Glutamatergic neuron (in vitro differentiated cells): ENCODE data around the gene PAFAH1B1. TPM values are rescaled to one million over a fixed set of nuclear protein-coding genes. Genes with fewer than 3 reads are reported as not detected.
A peak's percentile ranks its signal among the peaks of the same experiment; 100 is the strongest.

Experiments
- DNase-seq: peaks from one replicate; pipeline ENCODE4 v3.0.0; 2022
- H3K27ac Mint-ChIP-seq: one replicate; pipeline ENCODE4 v1.8.0; 2020; ENCODE audit warnings: mild to moderate bottlenecking, mixed read lengths, inconsistent platforms; ENCODE audit not compliant: unreplicated experiment
- H3K27me3 Mint-ChIP-seq: one replicate; pipeline ENCODE4 v1.8.0; 2020; ENCODE audit warnings: mild to moderate bottlenecking, moderate library complexity, mixed read lengths, inconsistent platforms; ENCODE audit not compliant: unreplicated experiment
- H3K36me3 Mint-ChIP-seq: one replicate; pipeline ENCODE4 v1.8.0; 2020; ENCODE audit warnings: mild to moderate bottlenecking, mixed read lengths, inconsistent platforms; ENCODE audit not compliant: unreplicated experiment
- H3K4me1 Mint-ChIP-seq: one replicate; pipeline ENCODE4 v1.8.0; 2020; ENCODE audit warnings: mild to moderate bottlenecking, low read depth, mixed read lengths, inconsistent platforms; ENCODE audit not compliant: unreplicated experiment
- H3K4me3 Mint-ChIP-seq: one replicate; pipeline ENCODE4 v1.8.0; 2020; ENCODE audit warnings: mild to moderate bottlenecking, mixed read lengths, inconsistent platforms; ENCODE audit not compliant: unreplicated experiment
- H3K9me3 Mint-ChIP-seq: one replicate; pipeline ENCODE4 v1.8.0; 2020; ENCODE audit warnings: mild to moderate bottlenecking, moderate library complexity, mixed read lengths, inconsistent platforms; ENCODE audit not compliant: unreplicated experiment
- CTCF ChIP-seq: fragments of 200-600 bp; sonication (generic); IDR thresholded peaks from one replicate; pipeline ENCODE4 v1.5.0; 2021; ENCODE audit not compliant: partially characterized antibody, unreplicated experiment
- total RNA-seq: library from RNA; stranded (reverse); fragmentation: NEBNext Ultra II Directional; extraction: Animal tissue kit (Norgen Biotek cat#: 25700); gene quantifications from one replicate; pipeline ENCODE4 v1.2.1, GENCODE V29; 2021; ENCODE audit not compliant: unreplicated experiment

Gene PAFAH1B1
- total RNA-seq, 1 donor from 2014 or later = 296 TPM

DNA sequence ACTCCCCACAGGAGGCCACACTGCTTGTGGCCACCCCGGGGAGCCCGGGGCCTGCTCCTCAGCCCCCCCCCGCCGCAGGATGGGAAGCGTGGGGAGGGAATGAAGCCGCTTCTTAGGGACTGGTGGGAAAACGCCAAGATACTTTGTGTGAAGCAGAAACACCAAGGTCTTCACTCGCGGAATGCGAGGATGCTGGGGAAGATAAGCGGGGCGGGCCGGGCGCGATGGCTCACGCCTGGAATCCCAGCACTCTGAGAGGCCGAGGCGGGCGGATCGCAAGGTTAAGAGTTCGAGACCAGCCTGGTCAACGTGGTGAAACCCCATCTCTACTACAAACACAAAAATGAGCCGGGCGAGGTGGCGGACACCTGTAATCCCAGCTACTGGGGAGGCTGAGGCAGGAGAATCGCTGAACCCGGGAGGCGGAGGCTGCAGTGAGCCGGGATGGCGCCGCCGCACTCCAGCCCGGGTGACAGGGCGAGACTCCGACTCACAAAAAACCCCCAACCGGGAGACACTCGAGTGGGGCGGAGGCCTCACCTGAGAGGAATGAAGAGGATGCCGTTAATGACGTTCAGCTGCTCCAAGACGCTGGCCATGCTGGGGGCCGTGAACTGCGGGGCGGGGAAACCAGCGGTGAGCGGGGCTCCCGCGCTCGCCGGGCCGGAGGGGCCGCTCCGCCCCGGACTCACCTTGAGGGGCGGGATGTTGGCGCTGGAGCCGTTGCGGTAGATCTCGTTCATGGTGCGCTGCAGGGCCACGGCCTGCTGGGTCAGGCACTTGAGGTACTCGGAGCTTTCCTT, 97.8 kb downstream of the PAFAH1B1 start:
- DNase-seq = no peak
- no peak for TF ChIP-seq CTCF
- H3K9me3 Mint-ChIP-seq = peaks cover 21% of the 10 kb centered on the region
- H3K27ac Mint-ChIP-seq = no peak overlapping the region
- H3K27me3 Mint-ChIP-seq = peaks cover 17% of the 10 kb centered on the region
- H3K36me3 Mint-ChIP-seq = no peaks in the 10 kb centered on the region
- peaks cover 17% of the 10 kb centered on the region for H3K4me1 Mint-ChIP-seq
- no peak overlapping the region for H3K4me3 Mint-ChIP-seq

- DNase-seq = no peak
- Mint-ChIP-seq H3K4me3 (no peak overlapping the region), H3K27me3 (peaks cover 17% of the 10 kb centered on the region), H3K27ac (no peak overlapping the region), H3K9me3 (peaks cover 24% of the 10 kb centered on the region), H3K36me3 (no peaks in the 10 kb centered on the region), H3K4me1 (peaks cover 17% of the 10 kb centered on the region)
- TF ChIP-seq CTCF = no peak
These were observed 98.7 kb downstream of the PAFAH1B1 start for GRCh38 chr17:2691965-2692780.

DNA sequence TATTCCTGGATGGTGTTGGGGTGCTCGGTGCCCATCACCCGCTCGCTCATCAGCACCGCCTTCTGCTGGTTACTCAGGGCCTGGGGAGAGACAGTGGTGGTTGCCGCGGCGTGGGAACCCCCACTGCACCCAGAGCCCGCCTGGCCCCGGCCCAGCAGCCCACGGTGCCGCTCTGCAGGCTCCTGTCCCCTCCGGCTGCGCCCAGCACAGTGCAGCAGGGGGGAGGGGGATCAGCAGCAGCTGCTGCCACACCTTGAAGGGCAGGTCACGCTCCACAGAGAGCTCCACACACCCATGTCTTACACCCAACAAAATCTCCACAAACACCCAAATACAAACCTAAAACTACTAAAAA, 99.3 kb downstream of the PAFAH1B1 start:
- Mint-ChIP-seq H3K4me3 (no peak overlapping the region), H3K36me3 (no peaks in the 10 kb centered on the region), H3K27ac (no peak overlapping the region), H3K27me3 (peaks cover 14% of the 10 kb centered on the region), H3K4me1 (peaks cover 14% of the 10 kb centered on the region), H3K9me3 (peaks cover 24% of the 10 kb centered on the region)
- DNase-seq = no peak
- no peak for TF ChIP-seq CTCF

DNA sequence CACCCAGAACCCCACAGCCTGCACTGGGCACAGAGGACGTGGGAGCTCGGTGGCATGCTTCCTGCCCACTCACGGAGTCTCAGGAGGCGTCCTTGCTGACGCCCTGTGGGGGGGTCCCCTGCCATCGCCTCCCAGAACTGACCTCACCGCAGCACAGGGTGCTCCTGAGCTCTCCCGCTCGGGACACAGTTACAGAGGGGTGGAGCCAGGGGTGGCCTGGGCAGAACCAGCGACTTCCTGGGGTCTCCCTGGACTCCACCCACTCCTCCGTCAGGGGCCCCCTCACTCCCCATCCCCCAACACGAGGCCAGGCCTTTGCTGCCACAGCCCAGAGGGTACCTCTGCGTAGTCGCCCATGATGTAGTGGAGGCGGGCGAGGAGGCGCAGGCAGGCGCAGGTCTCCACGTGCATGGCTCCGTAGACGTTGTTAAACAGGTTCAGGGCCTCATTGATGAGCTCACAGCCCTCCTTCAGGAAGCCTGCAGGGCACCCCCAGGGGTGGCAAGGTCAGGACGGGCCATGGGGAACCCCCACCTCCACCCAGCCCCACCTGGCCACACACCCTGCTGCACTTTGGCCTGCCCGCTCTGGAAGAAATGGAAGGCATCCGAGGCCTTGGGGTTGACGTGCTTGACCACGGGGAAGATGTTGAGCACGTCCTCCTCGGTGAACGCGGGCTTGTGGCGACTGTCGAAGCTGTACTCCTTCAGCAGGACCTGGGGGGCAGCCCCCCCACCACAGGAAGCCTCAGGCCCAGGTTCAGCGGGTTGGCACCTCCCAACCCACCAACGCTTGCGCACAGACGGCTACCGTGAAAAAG, 100.3 kb downstream of the PAFAH1B1 start:
- TF ChIP-seq CTCF = no peak
- Mint-ChIP-seq H3K4me1 (peaks cover 7% of the 10 kb centered on the region), H3K4me3 (no peak overlapping the region), H3K36me3 (no peaks in the 10 kb centered on the region), H3K9me3 (peaks cover 19% of the 10 kb centered on the region), H3K27ac (no peak overlapping the region), H3K27me3 (peaks cover 9% of the 10 kb centered on the region)
- DNase-seq = peak; percentile 9
